ENCODE data around the gene ADGRA1.
"Not testable (repeated sequence)": the region's sequence is repeated elsewhere in the genome, so short reads cannot be mapped to it uniquely, and the experiment has no call there.

Gene ADGRA1

DNA sequence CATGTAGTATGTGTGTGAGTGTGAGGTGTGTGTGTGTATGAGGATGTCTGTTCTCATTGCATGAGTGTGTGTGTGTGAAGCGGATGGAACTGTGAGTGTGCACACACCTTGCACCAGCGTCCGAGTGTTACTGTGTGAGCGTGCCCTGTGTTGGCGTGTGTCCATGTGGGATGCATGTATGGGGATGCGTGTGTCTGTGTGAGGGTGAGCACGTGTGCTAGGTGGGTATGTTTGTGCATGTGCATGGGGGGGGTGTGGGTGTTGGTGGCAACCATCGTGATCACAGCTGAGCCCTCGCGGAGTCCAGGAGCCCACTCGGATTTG, 78.7 kb downstream of the ADGRA1 start:
- DNase-seq: no peak

GRCh38 chr10:133166828-133167692, 79.3 kb downstream of the ADGRA1 start:
- no peak for DNase-seq

GRCh38 chr10:133167693-133168616, 80.2 kb downstream of the ADGRA1 start:
- DNase-seq: no peak

GRCh38 chr10:133168617-133169031, 80.9 kb downstream of the ADGRA1 start:
- DNase-seq: no peak

- no peak for DNase-seq
These were observed 81.6 kb downstream of the ADGRA1 start for GRCh38 chr10:133169173-133169947.

DNA sequence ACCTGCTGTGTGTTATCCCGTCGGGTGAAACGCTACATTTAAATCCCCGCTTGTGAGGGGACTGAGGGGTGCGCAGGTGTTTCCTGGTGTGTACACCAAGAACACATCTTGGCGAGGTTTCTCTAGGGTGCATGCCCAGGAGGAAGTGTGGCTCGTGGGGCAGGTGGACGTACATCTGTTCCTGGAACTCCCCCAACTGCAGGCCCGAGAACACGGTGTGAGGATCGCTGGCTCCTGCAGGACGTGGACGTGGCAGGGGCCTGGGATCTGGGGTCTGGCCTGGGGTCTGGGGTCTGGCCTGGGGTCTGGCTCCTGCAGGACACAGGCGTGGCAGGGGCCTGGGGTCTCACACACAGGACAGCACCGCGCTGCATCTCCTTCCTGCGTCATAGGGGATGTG, 82.4 kb downstream of the ADGRA1 start:
- DNase-seq: no peak

DNA sequence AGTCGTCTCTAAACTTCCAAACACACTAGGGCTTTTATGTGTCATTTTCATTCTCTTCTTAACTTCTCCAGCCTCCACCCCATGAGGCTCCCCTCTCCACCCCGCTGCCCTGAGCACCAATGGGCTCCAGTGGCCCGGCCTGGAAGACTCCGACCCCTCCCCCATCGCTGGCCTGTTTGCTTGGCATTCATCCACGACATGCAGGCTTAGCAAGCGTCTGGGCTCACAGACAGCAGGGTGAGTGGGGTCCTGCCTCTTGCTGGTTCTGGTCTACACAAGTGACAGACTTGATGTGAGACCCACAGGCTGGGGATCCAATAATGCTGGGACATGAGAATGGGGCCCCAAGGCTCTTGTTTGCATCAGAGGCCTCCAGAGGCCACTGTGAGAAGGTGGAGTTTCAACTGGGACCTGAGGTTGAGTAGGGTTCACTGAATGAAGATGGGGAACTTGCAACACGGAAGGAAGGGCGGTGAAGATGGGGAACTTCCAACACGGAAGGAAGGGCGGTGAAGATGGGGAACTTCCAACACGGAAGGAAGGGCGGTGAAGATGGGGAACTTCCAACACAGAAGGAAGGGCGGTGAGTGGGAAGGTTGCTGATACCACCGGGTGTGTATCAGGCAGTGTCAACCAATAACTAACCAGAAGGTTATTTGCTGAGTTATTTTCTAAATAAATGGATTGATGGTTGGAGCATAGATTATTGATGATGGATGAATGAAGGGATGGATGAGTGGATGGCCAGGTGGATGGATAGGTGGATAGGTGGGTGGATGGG, 86.3 kb downstream of the ADGRA1 start:
- DNase-seq: peak; percentile 3 to 54

DNA sequence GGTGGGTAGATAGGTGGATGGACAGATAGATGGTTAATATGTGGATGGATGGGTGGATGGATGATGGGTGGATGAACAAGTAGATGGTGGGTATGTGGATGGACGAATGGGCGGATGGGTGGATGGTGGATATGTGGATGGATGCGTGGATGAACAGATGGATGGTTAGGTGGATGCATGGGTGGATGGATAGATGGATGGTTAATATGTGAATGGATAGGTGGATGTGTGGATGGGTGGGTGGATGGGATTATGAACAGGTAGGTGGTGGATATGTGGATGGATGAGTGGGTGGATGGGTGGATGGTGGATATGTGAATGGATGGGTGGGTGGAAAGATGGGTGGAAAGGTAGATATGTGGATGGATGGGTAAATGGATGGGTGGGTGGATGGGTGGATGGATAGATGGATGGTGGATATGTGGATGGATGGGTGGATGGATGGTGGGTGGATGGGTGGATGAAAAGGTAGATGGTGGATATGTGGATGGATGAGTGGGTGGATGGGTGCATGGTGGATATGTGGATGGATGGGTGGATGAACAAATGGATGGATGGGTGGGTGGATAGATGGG, 87.1 kb downstream of the ADGRA1 start:
- DNase-seq: no peak

DNA sequence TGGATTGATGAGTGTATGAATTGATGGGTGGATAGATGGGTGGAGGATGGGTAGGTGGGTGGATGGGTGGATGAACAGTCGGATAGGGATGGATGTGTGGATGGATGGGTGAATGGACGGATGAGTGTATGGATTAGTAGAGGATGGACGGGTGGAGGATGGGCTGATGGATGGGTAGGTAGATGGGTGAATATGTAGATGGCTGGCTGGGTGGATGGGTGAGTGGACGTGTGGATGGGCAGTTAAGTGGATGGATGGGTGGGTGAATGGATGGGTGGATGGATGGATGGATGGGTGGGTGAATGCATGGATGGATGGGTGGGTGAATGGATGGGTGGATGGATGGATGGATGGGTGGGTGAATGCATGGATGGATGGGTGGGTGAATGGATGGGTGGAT, 87.9 kb downstream of the ADGRA1 start:
- not testable (repeated sequence) for DNase-seq

GRCh38 chr10:133176546-133176945, 88.8 kb downstream of the ADGRA1 start:
- DNase-seq: no peak

- DNase-seq: no peak
These were observed 89.8 kb downstream of the ADGRA1 start for GRCh38 chr10:133177380-133178157.

DNA sequence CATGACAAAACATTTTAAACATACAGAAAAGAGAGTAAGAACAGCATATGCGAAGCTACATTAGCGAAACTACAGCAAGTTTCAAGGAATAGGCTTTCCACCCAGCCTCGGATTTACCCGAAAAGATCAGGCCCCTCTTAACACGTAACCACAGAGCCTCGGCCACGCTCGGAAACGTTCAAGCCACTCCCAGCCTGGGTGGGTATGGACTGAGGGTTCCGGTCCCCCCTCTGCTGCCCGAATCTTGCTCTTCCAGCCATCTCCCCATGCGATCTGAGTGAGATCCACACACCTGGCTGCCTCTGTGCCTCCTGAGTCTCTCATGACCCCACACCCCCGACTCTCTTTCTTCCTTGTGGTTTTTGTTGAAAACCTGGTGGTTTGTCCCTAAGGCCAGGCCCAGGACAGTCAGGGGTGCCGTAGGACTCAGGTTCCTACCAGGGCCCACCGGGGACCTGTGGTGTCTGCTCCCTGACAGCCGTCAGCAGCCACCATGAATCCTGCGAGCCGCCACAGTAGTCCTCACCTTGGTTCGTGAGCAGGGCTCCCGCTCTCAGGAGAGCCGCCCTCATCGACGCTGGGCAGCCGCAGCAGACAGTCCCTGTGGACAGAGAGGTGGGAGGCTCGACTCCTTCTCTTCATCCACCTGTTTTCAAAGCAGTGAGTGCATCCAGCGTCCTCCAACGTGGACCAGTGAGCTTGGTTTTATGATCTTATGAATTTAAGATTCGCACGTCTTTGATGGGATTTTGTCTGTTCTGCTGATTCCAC, 90.8 kb downstream of the ADGRA1 start:
- DNase-seq: no peak

DNA sequence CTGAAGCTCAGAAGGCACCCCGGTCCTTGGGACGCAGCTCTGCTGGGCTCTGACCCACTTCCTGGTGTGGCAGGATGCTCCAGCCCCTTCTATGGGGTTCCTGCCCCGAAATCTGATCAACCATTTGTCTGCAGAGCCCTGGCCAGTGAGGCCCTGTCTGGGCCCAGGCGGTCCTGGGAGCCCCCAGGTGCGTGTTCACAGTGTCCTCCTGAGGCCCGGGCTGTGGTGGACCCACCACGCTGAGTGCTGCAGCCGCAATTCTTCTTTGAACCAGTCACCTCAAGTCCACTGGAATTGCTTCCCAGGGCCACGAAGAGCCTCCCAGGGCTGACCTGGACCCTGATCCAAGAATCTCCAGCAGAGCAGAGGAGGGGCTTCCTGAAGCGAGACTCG, 91.4 kb downstream of the ADGRA1 start:
- no peak for DNase-seq

DNA sequence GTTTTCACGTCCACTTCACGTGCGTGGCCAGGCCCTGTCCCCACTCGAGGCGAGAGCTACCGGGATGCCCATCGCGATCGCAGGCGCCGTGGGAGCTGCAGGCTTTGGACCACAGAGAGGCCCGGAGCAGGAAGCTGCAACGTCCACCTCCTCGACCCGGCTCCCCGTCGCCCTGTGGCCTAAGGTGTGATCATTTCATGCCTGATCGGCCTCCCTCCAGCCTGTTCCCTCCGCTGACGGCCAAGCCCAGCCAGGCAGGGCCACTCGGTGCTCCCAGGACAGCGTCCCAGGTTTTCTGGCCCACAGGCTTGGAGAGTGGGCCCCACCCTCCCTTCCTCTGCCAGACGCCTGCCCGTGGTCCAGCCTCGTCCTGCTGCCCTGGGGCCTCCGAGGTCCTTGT, 91.9 kb downstream of the ADGRA1 start:
- no peak for DNase-seq

DNA sequence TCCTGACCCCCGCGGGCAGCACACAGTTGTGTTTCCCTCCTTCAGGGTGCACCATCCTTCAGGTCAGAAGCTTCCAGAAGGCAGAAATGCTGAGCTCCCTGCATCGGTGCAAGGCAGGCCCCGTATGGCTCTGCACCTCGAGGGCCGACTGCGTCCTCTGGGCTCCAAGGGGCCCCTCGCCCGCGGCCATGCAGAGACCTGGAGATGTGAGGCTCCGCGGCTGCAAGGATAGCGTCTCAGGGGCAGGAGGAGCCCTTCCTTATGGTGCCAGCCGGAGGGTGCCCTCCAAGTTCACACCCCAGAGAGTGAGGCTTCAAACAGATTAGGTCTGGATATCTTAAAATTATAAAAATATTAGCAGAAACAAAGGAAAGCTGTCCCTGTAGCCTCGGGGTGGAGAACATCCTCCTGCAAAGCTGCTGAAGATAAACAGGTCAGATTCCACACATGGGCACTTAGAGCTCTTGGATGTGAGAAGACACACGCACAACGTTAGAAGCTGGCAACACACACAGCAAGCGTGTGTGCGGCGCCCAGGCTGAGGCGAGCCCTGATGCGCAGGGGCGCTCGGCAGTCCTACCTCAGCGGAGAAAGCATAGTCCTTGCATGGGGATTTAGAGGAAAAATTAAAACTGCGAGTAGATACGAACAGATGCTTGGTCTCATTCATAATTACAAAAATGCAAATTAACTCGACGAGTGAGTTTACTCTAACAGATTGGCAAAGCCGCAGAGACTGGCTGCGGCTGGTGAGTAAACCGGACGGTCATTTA, 92.7 kb downstream of the ADGRA1 start:
- DNase-seq: no peak

GRCh38 chr10:133180965-133181639, 93.4 kb downstream of the ADGRA1 start:
- DNase-seq: no peak

All from CD4-positive, alpha-beta T cell treated with Interleukin-1 beta for 1 hour (primary cell).